Left ventricle myocardium superior (tissue), 1 donor: ENCODE results near the gene RAB44. TPM values are rescaled to one million over a fixed set of nuclear protein-coding genes. Genes with fewer than 3 reads are reported as not detected.

Source experiments
- total RNA-seq: library from RNA; stranded (reverse); fragmentation: NEBNext Ultra II Directional; extraction: Animal tissue kit (Norgen Biotek cat#: 25700); gene quantifications from one replicate; pipeline ENCODE4 v1.2.1, GENCODE V29; 2021
- donor health status: DM: no; HTN: yes; CAD: no; lungs with severe emphysema.

RAB44 gene
- total RNA-seq, 1 donor from 2014 or later = 0.07 TPM

Other genes with a start within 250 kb of the RAB44 start
- 19.4 TPM for gene STK38, start 150.3 kb upstream of the RAB44 start, total RNA-seq
- 123 TPM for gene SRSF3, start 103.5 kb upstream of the RAB44 start, total RNA-seq
- gene CDKN1A, start 19.1 kb upstream of the RAB44 start, total RNA-seq = 40.0 TPM
- 20.4 TPM for gene CPNE5, start 141.6 kb downstream of the RAB44 start, total RNA-seq
- 60.3 TPM for gene PPIL1, start 177.0 kb downstream of the RAB44 start, total RNA-seq
- gene C6orf89, start 188.1 kb downstream of the RAB44 start, total RNA-seq = 76.6 TPM